HepG2 (cell line): ENCODE results near the gene PDE2A. TPM values are rescaled to one million over a fixed set of nuclear protein-coding genes. Genes with fewer than 3 reads are reported as not detected.

Experiments
- ADNP ChIP-seq: sonication (generic); formaldehyde crosslinking; IDR thresholded peaks from 2 replicates; pipeline ENCODE4 v1.4.0; 2020; ENCODE audit warnings: missing genetic modification reagents
- FOXA3 ChIP-seq: IDR thresholded peaks from 2 replicates; pipeline ENCODE4 v1.6.1; 2016; ENCODE audit warnings: missing genetic modification reagents, missing compliant biosample characterization
- FOXP4 ChIP-seq: sonication (generic); formaldehyde crosslinking; IDR thresholded peaks from 2 replicates; pipeline ENCODE4 v1.4.0; 2020; ENCODE audit warnings: missing genetic modification reagents
- GMEB2 ChIP-seq: IDR thresholded peaks from 2 replicates; pipeline ENCODE4 v1.6.1; 2016; ENCODE audit warnings: missing biosample characterization, missing genetic modification reagents, low read depth
- MEF2D ChIP-seq: sonication (generic); formaldehyde crosslinking; IDR thresholded peaks from 2 replicates; pipeline ENCODE4 v1.5.1; 2020; ENCODE audit warnings: mild to moderate bottlenecking, missing genetic modification reagents
- MYPOP ChIP-seq: sonication (generic); formaldehyde crosslinking; IDR thresholded peaks from 2 replicates; pipeline ENCODE4 v1.8.1; 2023; ENCODE audit warnings: mild to moderate bottlenecking, moderate library complexity, missing genetic modification reagents
- NCOR1 ChIP-seq: fragments of 200-600 bp; sonication (generic); IDR thresholded peaks from 2 replicates; pipeline ENCODE4 v1.7.0; 2017; ENCODE audit warnings: antibody characterized with exemption, low read length, borderline replicate concordance
- PAX8 ChIP-seq: sonication (generic); formaldehyde crosslinking; IDR thresholded peaks from 2 replicates; pipeline ENCODE4 v1.8.0; 2022; ENCODE audit warnings: mild to moderate bottlenecking, missing genetic modification reagents, borderline replicate concordance
- PITX1 ChIP-seq: sonication (generic); formaldehyde crosslinking; IDR thresholded peaks from 2 replicates; pipeline ENCODE4 v1.5.1; 2020; ENCODE audit warnings: mild to moderate bottlenecking, missing genetic modification reagents
- RARA ChIP-seq: IDR thresholded peaks from 2 replicates; pipeline ENCODE4 v1.6.1; 2016; ENCODE audit warnings: missing genetic modification reagents, missing compliant biosample characterization
- RERE ChIP-seq: IDR thresholded peaks from 2 replicates; pipeline ENCODE4 v1.6.1; 2016; ENCODE audit warnings: low read depth, missing genetic modification reagents, missing compliant biosample characterization
- SCMH1 ChIP-seq: sonication (generic); formaldehyde crosslinking; IDR thresholded peaks from 2 replicates; pipeline ENCODE4 v1.9.0; 2021; ENCODE audit warnings: missing genetic modification reagents, mild to moderate bottlenecking, borderline replicate concordance
- TFE3 ChIP-seq: IDR thresholded peaks from 2 replicates; pipeline ENCODE4 v1.6.1; 2016
- YY1 ChIP-seq: IDR thresholded peaks from 2 replicates; pipeline ENCODE4 v1.6.1; 2011; ENCODE audit warnings: low read length, low read depth, moderate library complexity, mild to moderate bottlenecking; ENCODE audit not compliant: insufficient read depth, insufficient replicate concordance
- ZFP82 ChIP-seq: sonication (generic); formaldehyde crosslinking; IDR thresholded peaks from 2 replicates; pipeline ENCODE4 v1.5.1; 2020; ENCODE audit warnings: mild to moderate bottlenecking, missing genetic modification reagents, borderline replicate concordance
- ZMYM2 ChIP-seq: sonication (generic); formaldehyde crosslinking; IDR thresholded peaks from 2 replicates; pipeline ENCODE4 v1.8.0; 2022; ENCODE audit warnings: mild to moderate bottlenecking, missing genetic modification reagents
- ZNF354B ChIP-seq: sonication (generic); formaldehyde crosslinking; IDR thresholded peaks from 2 replicates; pipeline ENCODE4 v1.8.0; 2022; ENCODE audit warnings: mild to moderate bottlenecking, missing genetic modification reagents
- ZSCAN22 ChIP-seq: sonication (generic); formaldehyde crosslinking; IDR thresholded peaks from 2 replicates; pipeline ENCODE4 v1.4.0; 2020; ENCODE audit warnings: mild to moderate bottlenecking, missing genetic modification reagents
- polyA plus RNA-seq, 8 experiments: library from polyadenylated mRNA; depleted of rRNA in 3 of 8; stranded (reverse) in 7 of 8; unstranded in 1 of 8; fragments of >200 nt; fragmentation: Illumina TruSeq in 4 of 8; extraction: Trizol in 4 of 8; gene quantifications; 2 replicates each; pipeline versions ENCODE4 v1.2.1 to v1.2.3, GENCODE V29; 2011 to 2016; ENCODE audit warnings: low read depth in 4 of 8, missing spikeins in 1 of 8, mixed read lengths in 1 of 8; ENCODE audit not compliant: insufficient read depth in 1 of 8
- total RNA-seq, 5 experiments: library from RNA; depleted of rRNA; stranded (reverse); fragments of >200 nt; fragmentation: Illumina TruSeq; extraction: Trizol; gene quantifications; 2 replicates each; pipeline ENCODE4 v1.2.3, GENCODE V29; 2016; ENCODE audit warnings: low read depth in 1 of 5

Gene PDE2A
- total and polyA plus RNA-seq, 2 of the 13 experiments (the other 11 are each of a cell fraction or from before 2014, with no cell fraction given): 3.1 TPM; not detected in 1

- TF ChIP-seq NCOR1 (no peak), ZSCAN22 (CRISPR knock-in tag) (peak; percentile 93), RERE (CRISPR knock-in tag) (no peak), PITX1 (CRISPR knock-in tag) (peak; percentile 12; the same call in 1 of the 2 replicates), ADNP (CRISPR knock-in tag) (no peak), MYPOP (CRISPR knock-in tag) (no peak), TFE3 (no peak), MEF2D (CRISPR knock-in tag) (0 out of 2 replicates have a peak, but pooled peaks have one; percentile 31), FOXP4 (CRISPR knock-in tag) (0 out of 2 replicates have a peak, but pooled peaks have one; percentile 34), YY1 (peak; percentile 18), ZNF354B (CRISPR knock-in tag) (no peak), ZMYM2 (no peak), GMEB2 (CRISPR knock-in tag) (no peak), ZFP82 (CRISPR knock-in tag) (no peak), SCMH1 (CRISPR knock-in tag) (no peak), FOXA3 (CRISPR knock-in tag) (peak; percentile 60; the same call in 1 of the 2 replicates), PAX8 (CRISPR knock-in tag) (no peak), RARA (CRISPR knock-in tag) (peak; percentile 40)
These were observed 48.4 kb downstream of the PDE2A start (continued) for GRCh38 chr11:72625691-72626413.
